Measurements from ENCODE around the gene TFR2. TPM values are rescaled to one million over a fixed set of nuclear protein-coding genes. Genes with fewer than 3 reads are reported as not detected.

The TFR2 gene
- total RNA-seq, 1 experiment from 2014 or later = 11.8 TPM

GRCh38 chr7:100614308-100614861 lies 27.0 kb downstream of the TFR2 start:
- peak overlapping the region; percentile 97; the same call in 1 of the 2 replicates for H3K4me2 ChIP-seq (ENCODE audit: low read length)
- intact Hi-C loops (cut with micrococcal nuclease) = no loop called here
- H3K27me3 ChIP-seq (ENCODE audit: insufficient read depth, low read length) = no peaks in the 10 kb centered on the region
- H3K9me2 ChIP-seq (ENCODE audit: insufficient read depth) = no peaks in the 10 kb centered on the region
- ChIA-PET RAD21 (ENCODE audit: low non-redundant PET in 1 of 2, low total read pairs in 2 of 2, uncharacterized antibody in 2 of 2, unreplicated experiment in 2 of 2) (no interaction called here), POLR2A (interaction anchor here (3.2 kb wide), 1 partner anchor 29 kb away, joined by 23 read pairs; the partner anchor contains the start of genes FBXO24 and LRCH4), CTCF (interaction anchor here (1.6 to 2.5 kb wide), 3 partner anchors 15 to 91 kb away, joined by 4 to 12 read pairs (median 6); partner anchors contain the start of gene POP7)
- H3K4me1 ChIP-seq (ENCODE audit: control insufficient read depth in 1 of 2, insufficient read depth in 2 of 2, low read length in 2 of 2) = peaks cover 3 to 35% of the 10 kb centered on the region in 2 experiments
- DNase-seq (ENCODE audit: low read depth, low spot score) (no peak), ATAC-seq (no peak)
- no TSS peak for BruUV-seq (replicated peaks)
- TF ChIP-seq MAX (IDR thresholded peaks at IDR 0.05) = no peak
- H3K36me3 ChIP-seq (ENCODE audit: control insufficient read depth in 1 of 2, insufficient read depth in 2 of 2, low read length in 2 of 2) = peaks cover 0 to 2% of the 10 kb centered on the region in 2 experiments; a peak in 1 of 4 replicates
- H4K20me1 ChIP-seq (ENCODE audit: insufficient read depth) = no peaks in the 10 kb centered on the region
- H2AFZ ChIP-seq (ENCODE audit: low read depth, low read length, poor library complexity, severe bottlenecking) = no peak overlapping the region
- no peak overlapping the region for H3K4me3 ChIP-seq (replicated peaks in 1 of 2; ENCODE audit: low read depth in 1 of 2, low read length in 2 of 2)
- no peak overlapping the region for H3K27ac ChIP-seq (ENCODE audit: low read depth, low read length)
- no peaks in the 10 kb centered on the region for H3K9me3 ChIP-seq (ENCODE audit: control insufficient read depth in 1 of 2, insufficient read depth in 1 of 2, low read depth in 1 of 2, low read length in 2 of 2)
- no peaks in the 10 kb centered on the region for H3K79me2 ChIP-seq (ENCODE audit: insufficient read depth, low read length)
- H3K9ac ChIP-seq (ENCODE audit: low read length) = no peak overlapping the region

- Histone ChIP-seq H3K27me3 (ENCODE audit: insufficient read depth, low read length) (no peaks in the 10 kb centered on the region), H3K79me2 (ENCODE audit: insufficient read depth, low read length) (no peaks in the 10 kb centered on the region), H3K4me2 (ENCODE audit: low read length) (peak overlapping the region; percentile 97), H3K9me3 (ENCODE audit: control insufficient read depth in 1 of 2, insufficient read depth in 1 of 2, low read depth in 1 of 2, low read length in 2 of 2) (no peaks in the 10 kb centered on the region), H2AFZ (ENCODE audit: low read depth, low read length, poor library complexity, severe bottlenecking) (no peak overlapping the region), H3K27ac (ENCODE audit: low read depth, low read length) (no peak overlapping the region), H3K36me3 (ENCODE audit: control insufficient read depth in 1 of 2, insufficient read depth in 2 of 2, low read length in 2 of 2) (peaks cover 0 to 2% of the 10 kb centered on the region in 2 experiments; a peak in 1 of 4 replicates), H3K4me1 (ENCODE audit: control insufficient read depth in 1 of 2, insufficient read depth in 2 of 2, low read length in 2 of 2) (peaks cover 3 to 35% of the 10 kb centered on the region in 2 experiments), H3K9ac (ENCODE audit: low read length) (peak overlapping the region; percentile 65), H3K9me2 (ENCODE audit: insufficient read depth) (no peaks in the 10 kb centered on the region), H3K4me3 (replicated peaks in 1 of 2; ENCODE audit: low read depth in 1 of 2, low read length in 2 of 2) (peak overlapping the region; percentile 73 to 89), H4K20me1 (ENCODE audit: insufficient read depth) (no peaks in the 10 kb centered on the region)
- BruUV-seq (replicated peaks) = no TSS peak
- DNase-seq (ENCODE audit: low read depth, low spot score) (no peak), ATAC-seq (no peak)
- ChIA-PET CTCF (interaction anchor here (0.9 to 2.5 kb wide), 8 partner anchors 15 to 214 kb away, joined by 3 to 12 read pairs (median 4); partner anchors contain the start of genes EPHB4, FBXO24, LRCH4 and POP7), POLR2A (interaction anchor here (1.8 to 3.2 kb wide), 2 partner anchors 16 to 28 kb away, joined by 6 to 23 read pairs; partner anchors contain the start of genes FBXO24 and LRCH4), RAD21 (ENCODE audit: low non-redundant PET in 1 of 2, low total read pairs in 2 of 2, uncharacterized antibody in 2 of 2, unreplicated experiment in 2 of 2) (no interaction called here)
- intact Hi-C loops (cut with micrococcal nuclease) = no loop called here
- TF ChIP-seq ZFX (IDR thresholded peaks at IDR 0.05) (no peak), ZNF274 (IDR thresholded peaks at IDR 0.05; ENCODE audit: low read depth, low read length) (no peak), FOSL1 (IDR thresholded peaks at IDR 0.05; ENCODE audit: low read depth) (no peak), EZH2 (IDR thresholded peaks at IDR 0.05) (no peak), POLR2A (IDR thresholded peaks at IDR 0.05; ENCODE audit: borderline replicate concordance, extremely low read depth, insufficient read depth, insufficient read length) (no peak), JUND (IDR thresholded peaks at IDR 0.05) (no peak), REST (IDR thresholded peaks at IDR 0.05; ENCODE audit: low read depth) (no peak), TCF7L2 (IDR thresholded peaks at IDR 0.05; ENCODE audit: borderline replicate concordance, extremely low read depth, insufficient read depth, insufficient read length) (no peak), CTCF (IDR thresholded peaks at IDR 0.05 in 2 of 3, conservative IDR thresholded peaks at IDR 0.05 in 1 of 3; ENCODE audit: borderline replicate concordance in 1 of 3, insufficient read depth in 1 of 3, low read depth in 2 of 3, low read length in 2 of 3) (no peak)
Observed at GRCh38 chr7:100613412-100614175, 27.8 kb downstream of the TFR2 start.

All from HCT116 (cell line).